GM19240 (cell line): ENCODE data around the gene FNDC3B.
"Not testable (repeated sequence)": the region's sequence is repeated elsewhere in the genome, so short reads cannot be mapped to it uniquely, and the experiment has no call there.

Experiments
- DNase-seq: peaks from one replicate; pipeline ENCODE4 v3.0.0; 2011; ENCODE audit warnings: low spot score; ENCODE audit not compliant: insufficient read length

The FNDC3B gene

DNA sequence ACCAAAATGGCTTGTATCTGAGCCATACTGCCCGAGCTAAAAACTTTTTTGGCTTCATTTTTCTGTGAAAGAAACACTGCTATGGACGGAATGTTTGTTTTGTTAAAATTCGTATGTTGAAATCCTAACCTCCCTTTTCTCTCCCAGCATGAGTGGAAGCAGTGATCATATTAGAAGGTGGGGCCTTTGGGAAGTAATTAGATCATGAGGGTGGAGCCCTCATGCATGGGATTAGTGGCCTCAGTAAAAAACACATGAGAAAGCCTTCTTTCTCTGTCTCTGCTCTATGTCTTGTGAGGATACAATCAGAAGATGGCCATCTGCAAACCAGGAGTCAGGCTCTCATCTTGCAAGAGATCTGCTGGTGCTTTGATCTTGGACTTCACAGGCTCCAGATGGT is 7.4 kb upstream of the FNDC3B start:
- no peak for DNase-seq

DNA sequence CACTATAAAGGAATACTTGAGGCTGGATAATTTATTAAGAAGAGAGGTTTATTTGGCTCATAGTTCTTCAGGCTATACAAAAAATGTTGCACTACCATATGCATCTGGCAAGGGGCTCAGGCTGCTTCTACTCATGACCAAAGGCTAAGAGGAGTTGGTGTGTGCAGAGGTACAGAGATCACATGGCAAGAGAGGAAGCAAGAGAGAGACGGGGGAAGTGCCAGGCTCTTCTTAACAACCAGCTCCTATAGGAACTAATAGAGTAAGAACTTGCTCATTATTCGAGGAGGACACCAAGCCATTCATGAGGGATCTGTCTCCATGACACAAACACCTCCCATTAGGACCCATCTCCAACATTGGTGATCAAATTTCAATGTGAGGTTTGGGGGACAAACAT is 6.0 kb upstream of the FNDC3B start:
- no peak for DNase-seq

DNA sequence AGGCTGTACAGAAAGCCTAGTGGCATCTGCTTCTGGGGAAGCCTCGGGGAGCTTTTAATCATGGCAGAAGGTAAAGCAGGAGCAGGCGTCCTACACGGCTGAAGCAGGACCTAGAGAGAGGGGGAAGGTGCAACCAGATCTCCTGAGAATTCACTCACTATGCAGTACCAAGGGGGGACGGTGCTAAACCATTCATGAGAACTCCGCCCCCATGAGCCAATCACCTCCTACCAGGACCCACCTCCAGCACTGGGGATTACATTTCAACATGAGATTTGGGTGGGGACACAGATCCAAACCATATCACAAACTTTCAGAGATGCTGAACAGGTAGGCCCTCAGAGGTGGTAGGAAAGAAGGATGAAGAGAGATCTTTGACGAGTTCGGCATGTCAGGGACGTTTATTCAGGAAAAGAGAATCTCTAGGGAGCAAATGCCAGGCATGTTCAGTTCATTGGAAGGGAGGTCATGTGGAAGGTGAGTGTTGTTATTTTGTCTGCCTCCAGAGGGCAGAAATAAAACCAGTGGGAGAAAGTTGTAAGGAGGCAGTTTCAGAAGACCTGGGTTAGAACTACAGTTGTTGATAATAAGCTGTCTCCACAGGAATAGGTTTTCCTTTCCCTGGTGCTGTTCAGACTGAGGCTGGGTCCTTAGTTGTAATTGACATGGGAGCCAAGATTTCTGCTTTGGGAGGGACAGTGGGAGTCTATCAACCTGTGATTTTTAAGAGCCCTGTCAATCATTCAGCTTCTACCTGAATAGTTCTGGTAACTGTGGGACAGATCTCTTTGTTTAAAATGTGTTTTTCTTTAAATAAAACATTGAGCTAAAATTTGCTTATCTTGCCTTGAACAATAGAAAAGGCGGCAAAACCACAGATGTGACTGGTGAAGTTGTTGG is 4.3 kb upstream of the FNDC3B start:
- no peak for DNase-seq

DNA sequence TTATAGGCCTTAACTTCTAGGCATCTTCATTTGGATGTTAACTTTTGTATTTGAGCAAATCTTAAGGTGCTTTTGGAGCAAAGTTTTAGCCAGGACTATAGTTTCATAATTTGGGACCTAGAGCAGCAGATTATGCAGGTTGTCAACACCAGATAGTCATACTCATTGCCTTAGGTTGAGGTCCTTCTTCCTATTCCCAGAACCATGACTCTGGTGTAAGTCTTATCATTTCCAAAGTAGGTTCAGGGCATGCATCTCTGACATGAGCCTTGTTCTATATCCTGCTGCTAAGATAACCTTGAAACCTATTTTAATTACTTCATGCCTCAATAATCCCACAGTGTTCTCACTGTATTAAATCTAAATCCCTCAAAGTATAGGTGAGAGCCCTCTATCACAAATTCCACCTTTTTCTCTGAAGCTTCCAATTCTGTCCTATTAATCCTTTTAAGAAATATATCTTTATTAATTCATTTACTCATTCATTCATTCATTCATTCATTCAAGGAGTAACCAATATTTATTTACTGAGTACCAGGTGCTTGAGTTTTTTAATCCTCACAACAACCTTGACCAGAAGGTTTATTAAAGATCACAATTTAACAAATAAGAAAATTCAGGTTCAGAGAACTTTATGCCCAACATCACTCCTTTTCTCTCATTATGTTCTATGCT is 2.7 kb upstream of the FNDC3B start:
- no peak for DNase-seq

DNA sequence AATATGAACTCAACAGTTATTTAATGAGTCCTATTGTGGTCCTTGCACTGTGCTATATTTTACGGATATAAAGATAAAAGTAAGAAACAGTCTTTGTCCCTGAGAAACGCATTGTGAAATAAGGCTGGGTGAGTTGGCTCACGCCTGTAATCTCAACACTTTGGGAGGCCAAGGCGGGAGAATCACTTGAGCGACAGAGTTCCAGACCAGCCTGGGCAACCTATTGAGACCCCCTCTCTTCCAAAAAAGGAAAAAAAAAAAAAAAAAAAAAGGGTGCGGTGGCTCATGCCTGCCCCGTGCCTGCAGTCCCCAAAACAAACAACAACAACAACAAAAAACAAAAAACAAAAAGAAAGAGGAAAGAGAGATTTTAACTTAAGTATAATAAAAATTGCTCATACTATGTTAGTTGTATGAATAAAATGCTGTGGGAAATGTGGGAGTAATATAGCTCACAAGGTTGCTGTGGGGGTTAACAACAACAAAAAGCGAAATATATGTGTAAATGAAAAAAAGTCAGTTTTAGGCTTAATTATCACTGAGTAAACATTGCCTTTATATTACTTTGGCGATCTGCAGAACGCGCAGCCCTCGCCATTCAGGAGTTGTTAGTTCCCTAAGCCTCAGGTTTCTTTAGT is 461 bp upstream of the FNDC3B start:
- DNase-seq: no peak

DNA sequence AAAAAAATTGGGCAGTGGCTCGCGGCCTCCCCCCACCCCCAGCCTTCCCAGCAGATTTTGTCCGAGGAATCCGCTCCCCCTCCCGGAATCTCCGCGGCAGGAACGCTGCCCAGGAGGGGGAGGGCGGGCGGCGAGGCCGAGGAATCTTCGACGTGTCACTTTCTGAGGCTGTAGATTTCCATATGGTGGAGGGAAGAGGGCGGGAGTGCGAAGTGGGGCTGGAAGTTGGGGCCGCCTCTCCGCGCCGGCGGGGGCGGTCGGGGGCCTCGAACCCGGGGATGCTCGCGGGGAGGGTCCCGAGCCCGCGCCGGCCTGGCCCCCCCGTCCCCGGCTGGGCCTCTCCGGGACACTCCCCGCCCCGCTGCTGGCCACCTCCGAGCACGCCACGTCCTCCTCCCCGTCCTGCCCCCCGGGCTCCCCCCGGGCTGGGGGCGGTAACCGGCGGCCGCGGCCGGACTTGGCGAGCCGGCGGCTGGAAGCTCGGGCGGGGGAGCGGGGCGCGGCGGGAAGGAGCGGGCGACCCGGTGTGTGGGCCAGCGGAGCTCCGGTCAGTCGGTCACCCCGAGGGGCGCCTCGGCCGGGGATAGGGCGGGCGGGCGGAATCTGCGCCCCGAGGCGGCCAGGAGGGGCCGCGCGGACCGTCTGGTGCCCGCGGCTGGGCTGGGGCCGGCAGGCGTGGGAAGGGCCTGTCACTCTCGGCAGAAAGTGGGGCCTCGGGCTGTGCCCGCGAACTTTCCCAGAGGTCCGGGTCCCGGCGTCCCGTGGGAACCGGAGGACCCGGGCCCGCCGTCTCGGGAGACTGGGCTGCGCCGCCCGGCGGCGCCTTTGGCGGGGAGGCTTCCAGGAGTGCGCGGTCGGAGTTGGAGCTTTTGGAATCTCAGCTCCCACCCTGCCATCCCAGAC is 951 bp downstream of the FNDC3B start:
- no peak for DNase-seq

DNA sequence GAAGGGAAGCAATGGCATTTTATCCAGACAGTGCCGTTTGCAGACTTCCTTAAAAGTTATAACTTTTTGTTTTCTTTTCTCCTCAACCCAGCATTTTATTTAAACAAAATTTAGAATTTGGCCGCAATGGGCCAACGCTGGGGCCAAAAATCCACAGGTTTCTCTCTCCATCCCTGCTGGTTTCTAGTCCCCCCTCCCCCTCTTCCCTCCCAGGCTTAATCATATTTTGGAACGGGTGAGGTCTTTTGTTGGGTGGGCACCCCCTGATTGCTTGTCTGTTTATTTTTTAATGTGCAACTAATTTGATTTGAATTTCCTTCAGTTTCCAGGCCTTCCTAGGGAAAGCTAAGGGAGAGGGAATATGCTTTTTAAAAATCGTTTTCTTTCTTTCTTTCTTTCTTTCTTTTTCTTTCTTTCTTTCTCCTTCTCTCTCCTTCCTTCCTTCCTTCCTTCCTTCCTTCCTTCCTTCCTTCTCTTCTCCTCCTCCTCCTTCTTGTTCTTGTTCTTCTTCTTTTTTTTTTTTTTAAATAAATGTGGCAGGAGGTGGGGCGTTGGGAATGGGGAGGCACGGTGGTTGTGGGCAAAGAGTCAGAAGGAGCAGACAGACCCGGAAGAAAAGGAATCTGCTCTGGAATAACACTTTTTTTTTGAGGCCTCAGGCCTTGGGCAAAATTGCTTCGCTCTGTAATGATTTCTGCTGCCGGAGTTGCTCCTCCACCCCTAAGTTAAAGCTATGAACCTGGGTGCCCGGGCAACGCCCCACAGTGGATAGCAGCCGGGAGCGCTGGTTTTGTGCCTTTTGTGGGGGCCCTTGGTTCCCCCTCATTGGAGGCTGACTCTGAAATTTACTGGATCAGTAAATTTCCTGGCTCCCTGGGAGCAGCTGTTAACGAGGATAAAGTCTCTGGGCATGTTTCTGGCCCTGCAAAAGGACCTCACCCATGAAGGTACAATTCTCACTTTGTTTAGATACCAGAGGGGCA is 1.9 kb downstream of the FNDC3B start:
- DNase-seq: no peak

DNA sequence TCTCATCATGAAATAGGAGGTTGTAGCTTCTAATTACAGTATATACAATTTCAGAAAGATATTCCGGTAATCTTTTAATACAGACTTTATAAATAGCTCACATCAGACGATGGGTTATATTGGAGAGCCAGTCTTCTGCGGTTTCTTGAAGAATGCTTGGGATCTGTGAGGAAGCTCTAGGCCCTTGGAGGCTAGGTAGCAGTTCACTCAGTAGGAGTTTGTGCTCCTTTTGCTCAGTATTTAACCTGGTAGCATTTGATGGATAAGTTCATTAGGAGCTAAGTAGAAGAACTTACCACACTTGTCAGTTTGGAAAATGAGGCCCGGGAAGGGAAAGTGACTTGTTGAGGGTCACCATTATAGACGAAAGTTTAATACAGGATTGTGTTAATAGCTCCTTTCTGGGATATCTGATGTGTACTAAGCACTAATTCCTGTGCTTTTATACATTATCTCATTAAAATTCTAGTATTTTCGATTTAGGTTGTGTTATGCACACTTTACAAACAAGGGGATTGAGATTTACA is 2.8 kb downstream of the FNDC3B start:
- no peak for DNase-seq

DNA sequence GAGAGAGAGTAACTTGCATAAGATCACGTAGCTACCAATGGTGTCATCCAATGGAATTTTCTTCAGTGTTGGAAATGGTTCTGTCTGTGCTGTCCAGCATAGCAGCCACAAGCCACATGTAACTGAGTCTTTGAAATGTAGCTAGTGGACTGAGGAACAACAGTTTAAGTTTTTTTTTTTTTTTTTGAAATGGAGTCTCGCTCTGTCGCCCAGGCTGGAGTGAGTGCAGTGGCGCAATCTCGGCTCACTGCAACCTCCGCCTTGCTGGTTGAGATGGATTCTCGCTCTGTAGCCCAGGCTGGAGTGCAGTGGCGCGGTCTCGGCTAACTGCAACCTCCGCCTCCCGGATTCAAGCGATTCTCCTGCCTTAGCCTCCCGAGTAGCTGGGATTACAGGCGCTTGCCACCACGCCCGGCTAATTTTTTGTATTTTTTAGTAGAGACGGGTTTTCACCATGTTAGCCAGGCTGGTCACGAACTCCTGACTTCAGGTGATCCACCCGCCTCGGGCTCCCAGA is 3.3 kb downstream of the FNDC3B start:
- not testable (repeated sequence) for DNase-seq

DNA sequence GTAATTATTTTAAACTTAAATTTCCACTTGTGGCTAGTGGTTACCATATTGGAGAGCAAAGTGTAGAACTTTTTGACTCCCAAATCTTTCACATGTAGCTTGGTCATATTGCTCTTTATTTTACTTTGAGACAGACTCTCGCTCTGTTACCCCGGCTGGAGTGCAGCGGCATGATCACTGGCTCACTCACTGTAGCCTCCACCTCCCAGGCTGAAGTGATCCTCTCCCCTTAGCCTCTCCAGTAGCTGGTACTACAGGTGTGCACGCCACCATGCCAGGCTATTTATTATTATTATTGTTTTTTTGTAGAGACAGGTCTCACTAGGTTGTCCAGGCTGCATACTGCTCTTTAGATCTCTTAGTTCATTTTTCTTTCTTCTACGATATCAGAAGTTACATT is 3.9 kb downstream of the FNDC3B start:
- no peak for DNase-seq

DNA sequence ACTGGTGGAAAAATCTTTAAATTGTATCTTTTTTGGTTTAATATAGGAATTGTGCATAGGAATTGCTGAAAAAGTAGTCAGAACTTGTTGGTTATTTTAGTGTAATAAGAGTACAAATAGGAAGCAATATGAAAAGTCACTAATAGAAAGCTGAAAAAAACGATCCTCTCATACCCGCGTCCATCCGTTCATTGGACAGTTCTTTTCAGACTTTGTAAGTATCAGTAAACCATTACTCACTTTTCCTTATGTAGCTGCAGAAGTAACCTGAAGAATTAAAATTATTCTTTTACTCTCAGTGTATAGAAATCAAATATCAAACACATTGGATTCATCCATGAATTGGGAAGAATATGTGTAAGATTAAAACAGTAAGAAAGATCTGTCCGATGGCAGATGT is 4.4 kb downstream of the FNDC3B start:
- DNase-seq: no peak

DNA sequence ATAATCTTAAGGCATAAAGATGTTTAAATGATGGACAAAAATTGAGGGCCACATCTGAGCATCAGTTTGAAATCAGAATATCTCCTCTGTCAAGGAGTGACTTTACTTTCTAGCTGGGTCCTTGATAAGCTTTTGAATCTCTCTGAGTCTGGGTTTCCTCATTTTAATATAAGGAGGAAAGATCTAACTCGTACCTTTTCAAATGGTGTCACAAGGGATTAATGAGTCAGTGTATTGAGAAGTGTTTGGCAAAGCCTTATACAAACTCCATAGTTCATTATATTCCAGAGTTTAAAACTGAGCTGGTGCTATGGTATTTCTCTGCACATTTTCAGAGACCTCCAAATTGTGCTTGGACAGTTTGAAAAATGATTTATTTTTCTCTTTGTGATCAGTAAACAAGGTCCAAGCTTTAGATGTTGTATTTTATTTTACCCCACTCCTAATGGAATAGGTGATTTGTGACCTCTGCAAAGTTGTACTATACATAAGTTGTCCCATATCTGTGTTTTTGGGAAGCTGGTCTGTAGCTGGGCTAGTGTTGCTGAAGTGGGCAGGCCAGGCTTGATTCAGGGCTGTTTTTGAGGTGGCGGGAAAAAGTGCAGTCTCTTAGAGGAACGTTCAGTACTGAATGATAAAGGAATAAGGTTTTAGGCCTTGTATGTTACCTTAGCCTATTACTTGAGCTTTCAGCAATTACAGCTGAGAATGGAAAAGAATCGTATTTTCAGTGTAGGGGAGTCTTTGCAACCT is 5.6 kb downstream of the FNDC3B start:
- no peak for DNase-seq

DNA sequence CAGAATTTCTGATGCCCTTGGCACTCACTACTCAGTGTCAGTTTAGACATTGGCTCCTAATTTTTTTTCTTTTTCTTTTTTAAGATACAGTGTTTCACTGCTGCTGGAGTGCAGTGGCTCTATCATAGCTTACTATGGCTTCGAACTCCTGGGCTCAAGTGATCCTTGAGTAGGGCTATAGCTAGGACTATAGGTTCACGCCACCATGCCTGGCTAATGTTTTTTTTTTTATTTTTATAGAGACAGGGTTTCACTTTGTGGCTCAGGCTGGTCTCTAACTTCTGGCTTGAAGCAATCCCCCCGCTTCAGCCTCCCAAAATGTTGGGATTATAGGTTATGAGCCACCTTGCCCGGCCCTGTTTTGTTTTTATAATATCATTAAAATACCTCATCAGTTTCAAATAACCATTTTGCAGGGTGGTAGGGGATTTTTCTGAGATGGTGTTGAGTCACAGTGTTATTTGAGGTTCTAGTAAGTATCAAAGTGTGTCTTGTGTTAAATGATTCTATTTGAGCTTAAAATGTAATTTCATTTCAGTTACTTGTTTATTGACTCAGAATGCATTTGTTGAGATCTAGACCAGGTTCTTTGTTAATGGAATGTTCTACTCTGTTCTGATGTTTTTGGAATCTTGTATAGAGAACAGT is 7.0 kb downstream of the FNDC3B start:
- no peak for DNase-seq

DNA sequence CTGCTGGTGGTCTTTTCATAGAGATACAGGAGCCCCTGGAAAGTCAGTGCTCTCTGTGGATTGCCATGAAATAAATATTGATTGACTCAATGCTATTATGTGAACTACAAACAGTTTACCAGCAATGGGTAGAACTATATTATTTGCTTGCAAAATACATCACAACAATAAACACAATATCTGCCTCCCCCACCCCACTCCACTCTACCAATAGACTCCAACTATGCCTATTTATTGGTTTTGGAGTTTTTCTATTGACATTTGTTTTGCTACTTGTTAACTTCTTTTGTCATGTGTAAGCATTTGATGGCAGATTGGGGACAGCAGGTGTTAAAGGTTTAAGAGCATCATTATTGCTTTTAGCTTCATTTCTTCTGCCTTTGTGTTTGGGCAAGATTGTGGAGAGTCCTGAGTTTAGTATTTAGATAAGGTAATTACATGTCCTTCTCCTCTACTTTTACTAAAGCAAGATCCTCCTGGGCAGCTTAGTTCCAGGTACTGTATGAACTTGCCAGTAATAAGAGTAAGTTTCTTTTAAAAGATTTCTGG is 8.3 kb downstream of the FNDC3B start:
- no peak for DNase-seq

DNA sequence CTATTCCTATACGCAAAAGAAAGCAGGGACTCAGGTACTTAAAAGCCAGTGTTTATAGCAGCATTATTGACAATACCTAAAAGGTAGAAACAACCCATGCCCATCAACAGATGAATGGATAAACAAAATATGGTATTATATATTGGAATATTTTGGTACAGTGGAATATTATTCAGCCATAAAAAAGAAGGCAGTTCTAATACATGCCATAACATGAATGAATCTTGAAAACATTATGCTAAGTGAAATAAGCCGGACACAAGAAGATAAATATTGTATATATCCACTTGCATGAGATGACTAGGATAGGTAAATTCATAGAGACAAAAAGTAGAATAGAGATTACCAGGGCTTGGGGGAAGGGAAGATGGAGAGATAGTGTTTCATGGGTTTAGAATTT is 9.2 kb downstream of the FNDC3B start:
- no peak for DNase-seq

DNA sequence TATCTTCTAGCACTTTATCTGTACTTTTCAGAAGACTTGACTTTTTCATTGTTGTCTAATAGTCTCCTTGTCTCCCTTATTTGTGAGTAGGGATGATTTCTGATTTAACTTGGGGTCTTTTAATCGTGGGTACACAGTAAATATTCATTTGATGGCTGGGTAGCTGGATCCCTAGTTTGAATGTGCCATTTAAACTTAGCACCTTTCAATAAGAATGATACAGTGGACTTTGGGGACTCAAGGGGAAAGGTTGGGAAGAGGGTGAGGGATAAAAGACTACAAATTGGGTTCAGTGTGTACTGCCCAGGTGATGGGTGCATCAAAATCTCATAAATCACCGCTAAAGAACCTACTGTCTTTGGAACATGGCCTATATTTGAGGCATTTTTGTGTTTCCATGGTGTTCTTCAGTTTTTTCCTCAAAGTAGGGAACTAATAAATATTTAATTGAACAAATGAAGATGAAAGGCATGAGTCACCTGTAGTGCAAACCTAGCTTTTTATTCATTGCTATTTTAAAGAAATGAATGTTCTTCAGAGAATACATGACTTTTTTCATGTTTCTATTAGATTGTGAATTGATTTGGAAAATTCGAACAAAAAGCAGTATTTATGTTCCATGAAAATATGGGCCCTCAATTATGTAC is 12.1 kb downstream of the FNDC3B start:
- DNase-seq: no peak

DNA sequence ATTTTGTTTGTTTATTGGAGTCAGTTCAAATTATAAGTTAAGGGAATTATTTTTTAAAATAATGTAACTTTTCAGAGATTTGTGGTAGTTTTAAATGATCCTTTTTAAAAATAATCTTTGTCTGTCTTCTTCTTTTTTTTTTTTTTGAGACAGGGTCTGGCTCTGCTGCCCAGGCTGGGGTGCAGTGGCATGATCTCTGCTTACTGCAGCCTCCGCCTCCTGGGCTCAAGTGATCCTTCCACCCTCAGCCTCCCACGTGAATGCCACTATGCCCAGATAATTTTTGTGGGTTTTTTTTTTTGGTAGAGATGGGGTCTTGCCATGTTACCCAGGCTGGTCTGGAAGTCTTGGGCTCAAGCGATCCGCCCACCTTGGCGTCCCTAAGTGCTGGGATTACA is 12.6 kb downstream of the FNDC3B start:
- no peak for DNase-seq

DNA sequence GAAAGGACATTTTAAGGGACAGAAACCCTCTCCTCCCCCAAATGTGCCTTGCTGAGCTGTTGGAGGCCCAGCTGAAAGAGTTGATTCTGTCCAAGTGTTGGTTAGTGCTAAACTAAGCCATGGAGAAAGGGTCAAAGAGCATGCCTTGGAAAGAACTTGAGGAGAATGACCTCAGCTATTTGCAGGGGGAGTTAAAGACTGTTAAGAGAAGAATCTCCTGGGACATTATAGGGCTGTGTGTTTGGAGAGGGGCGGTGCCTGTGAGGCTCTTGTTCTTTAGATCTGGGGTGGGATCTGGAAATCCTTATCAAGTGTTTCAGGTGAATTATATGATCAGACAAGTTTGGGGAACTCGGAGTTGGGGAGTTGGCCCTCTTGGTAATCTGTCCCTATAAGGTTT is 13.0 kb downstream of the FNDC3B start:
- no peak for DNase-seq
